IMR-90 (cell line): ENCODE results near the gene KCTD2. TPM values are rescaled to one million over a fixed set of nuclear protein-coding genes. Genes with fewer than 3 reads are reported as not detected.

Source experiments
- ATAC-seq: fragments of 200-7000 bp; cut with Tn5 transposase; 2 replicates; pipeline ENCODE4 v1.9.1; 2020; ENCODE audit warnings: low read depth, mild to moderate bottlenecking, moderate library complexity
- BruUV-seq: library from RNA; stranded (reverse); fragments of 400-500 nt; replicated peaks from 2 replicates; lab custom pipeline; 2021; lab: Mats Ljungman, UMichigan
- CTCF ChIA-PET: fragments of 300-600 bp; formaldehyde crosslinking; extraction: SDS; loops from one replicate; lab custom pipeline; 2021; ENCODE audit warnings: antibody characterized with exemption; lab: Yijun Ruan, JAX
- POLR2A ChIA-PET: fragments of 300-600 bp; sonication (Branson Sonifier 250); formaldehyde crosslinking; loops from one replicate; lab custom pipeline; 2022; ENCODE audit warnings: antibody characterized with exemption; ENCODE audit not compliant: unreplicated experiment; lab: Charles Lee
- DNase-seq: peaks from one replicate; pipeline ENCODE4 v3.0.0; 2013
- H2AFZ ChIP-seq: replicated peaks from 2 replicates; pipeline ENCODE3; 2013; ENCODE audit warnings: low read length, mild to moderate bottlenecking; ENCODE audit not compliant: poor library complexity
- H2AK5ac ChIP-seq: 2 replicates; pipeline ENCODE4 v1.6.1; 2013; ENCODE audit warnings: low read depth, low read length, inconsistent platforms
- H2AK9ac ChIP-seq: replicated peaks from 2 replicates; pipeline ENCODE3; 2013; ENCODE audit warnings: mild to moderate bottlenecking, low read depth, low read length, moderate library complexity; ENCODE audit not compliant: poor library complexity
- H2BK120ac ChIP-seq: 2 replicates; pipeline ENCODE4 v1.6.1; 2013; ENCODE audit warnings: low read depth, low read length, inconsistent platforms
- H2BK15ac ChIP-seq: 3 replicates; pipeline ENCODE4 v1.6.1; 2013; ENCODE audit warnings: low read depth, low read length, inconsistent platforms
- H2BK20ac ChIP-seq: 2 replicates; pipeline ENCODE4 v1.6.1; 2013; ENCODE audit warnings: low read depth, mild to moderate bottlenecking, inconsistent platforms, low read length, moderate library complexity
- H2BK5ac ChIP-seq: 2 replicates; pipeline ENCODE4 v1.6.1; 2013; ENCODE audit warnings: mild to moderate bottlenecking, low read depth, low read length, inconsistent platforms; ENCODE audit not compliant: poor library complexity, severe bottlenecking
- H3K14ac ChIP-seq: replicated peaks from 2 replicates; pipeline ENCODE4 v1.6.1; 2013; ENCODE audit warnings: low read depth, low read length, inconsistent platforms
- H3K18ac ChIP-seq: 2 replicates; pipeline ENCODE4 v1.6.1; 2013; ENCODE audit warnings: low read depth, low read length, control low read depth
- H3K23ac ChIP-seq: 2 replicates; pipeline ENCODE4 v1.6.1; 2013; ENCODE audit warnings: low read depth, low read length, inconsistent platforms
- H3K27ac ChIP-seq: 2 replicates; pipeline ENCODE4 v1.5.1; 2013; ENCODE audit warnings: mild to moderate bottlenecking, control low read depth, low read length; ENCODE audit not compliant: insufficient read depth
- H3K27me3 ChIP-seq: 2 replicates; pipeline ENCODE4 v1.6.1; 2013; ENCODE audit warnings: low read length; ENCODE audit not compliant: control insufficient read depth, insufficient read depth
- H3K36me3 ChIP-seq: 2 replicates; pipeline ENCODE4 v1.6.1; 2013; ENCODE audit warnings: low read length, mixed read lengths; ENCODE audit not compliant: control insufficient read depth, insufficient read depth
- H3K4ac ChIP-seq: 2 replicates; pipeline ENCODE4 v1.6.1; 2013; ENCODE audit warnings: low read depth, low read length, inconsistent platforms
- H3K4me1 ChIP-seq: 2 replicates; pipeline ENCODE4 v1.6.1; 2013; ENCODE audit warnings: low read length, mixed read lengths; ENCODE audit not compliant: control insufficient read depth, insufficient read depth
- H3K4me2 ChIP-seq: 2 replicates; pipeline ENCODE4 v1.6.1; 2013; ENCODE audit warnings: low read depth, mild to moderate bottlenecking, control low read depth, low read length, moderate library complexity
- H3K4me3 ChIP-seq: 2 replicates; pipeline ENCODE4 v1.5.1; 2013; ENCODE audit warnings: low read depth, mild to moderate bottlenecking, control low read depth, low read length, moderate library complexity; ENCODE audit not compliant: insufficient read depth
- H3K56ac ChIP-seq: 2 replicates; pipeline ENCODE4 v1.6.1; 2013; ENCODE audit warnings: low read length, inconsistent platforms; ENCODE audit not compliant: insufficient read depth; ENCODE audit errors: extremely low read depth
- H3K79me1 ChIP-seq, 2 experiments: 2 replicates each; pipeline ENCODE4 v1.6.1; 2013; ENCODE audit warnings: low read length in 2 of 2, inconsistent platforms in 1 of 2, low read depth in 1 of 2
- H3K9ac ChIP-seq: 2 replicates; pipeline ENCODE4 v1.6.1; 2013; ENCODE audit warnings: low read depth, low read length, control low read depth
- H3K9me1 ChIP-seq: 2 replicates; pipeline ENCODE4 v1.6.1; 2013; ENCODE audit warnings: low read length, inconsistent platforms; ENCODE audit not compliant: insufficient read depth
- H3K9me3 ChIP-seq: 2 replicates; pipeline ENCODE4 v1.6.1; 2013; ENCODE audit warnings: low read length; ENCODE audit not compliant: control insufficient read depth, insufficient read depth
- H4K20me1 ChIP-seq: 2 replicates; pipeline ENCODE4 v1.6.1; 2013; ENCODE audit warnings: low read length, inconsistent platforms; ENCODE audit not compliant: insufficient read depth
- H4K5ac ChIP-seq: 2 replicates; pipeline ENCODE4 v1.6.1; 2013; ENCODE audit warnings: mild to moderate bottlenecking, low read depth, low read length, control low read depth
- H4K8ac ChIP-seq, 2 experiments: 2 replicates each; pipeline ENCODE4 v1.6.1; 2013; ENCODE audit warnings: low read depth in 2 of 2, low read length in 2 of 2, control low read depth in 1 of 2, inconsistent platforms in 1 of 2
- H4K91ac ChIP-seq: 2 replicates; pipeline ENCODE4 v1.6.1; 2013; ENCODE audit warnings: low read depth, low read length, inconsistent platforms; ENCODE audit not compliant: insufficient read depth
- CEBPB ChIP-seq: IDR thresholded peaks from 2 replicates; pipeline ENCODE4 v1.6.1; 2012; ENCODE audit warnings: low read depth, low read length, improper control_type of control experiment
- CHD1 ChIP-seq: IDR thresholded peaks from 2 replicates; pipeline ENCODE4 v1.6.1; 2012; ENCODE audit warnings: low read depth, low read length, improper control_type of control experiment
- CTCF ChIP-seq: conservative IDR thresholded peaks from 2 replicates; pipeline ENCODE4 v1.5.1; 2012; ENCODE audit warnings: mild to moderate bottlenecking, low read depth, low read length, improper control_type of control experiment
- FOS ChIP-seq: fragments of 150-350 bp; IDR thresholded peaks from 2 replicates; pipeline ENCODE4 v1.6.1; 2016; ENCODE audit warnings: low read depth, low read length
- MAFK ChIP-seq: IDR thresholded peaks from 2 replicates; pipeline ENCODE4 v1.6.1; 2012; ENCODE audit warnings: low read depth, low read length, improper control_type of control experiment
- MAZ ChIP-seq: IDR thresholded peaks from 2 replicates; pipeline ENCODE4 v1.6.1; 2012; ENCODE audit warnings: low read depth, mild to moderate bottlenecking, low read length, improper control_type of control experiment, moderate library complexity, borderline replicate concordance
- MXI1 ChIP-seq: IDR thresholded peaks from 2 replicates; pipeline ENCODE4 v1.6.1; 2012; ENCODE audit warnings: low read depth, mild to moderate bottlenecking, low read length, moderate library complexity, borderline replicate concordance
- NFE2L2 ChIP-seq: fragments of 150-350 bp; IDR thresholded peaks from 2 replicates; pipeline ENCODE4 v1.6.1; 2016; ENCODE audit warnings: low read depth, mild to moderate bottlenecking, low read length
- RCOR1 ChIP-seq: IDR thresholded peaks from 2 replicates; pipeline ENCODE4 v1.6.1; 2012; ENCODE audit warnings: mild to moderate bottlenecking, low read length, improper control_type of control experiment; ENCODE audit not compliant: insufficient replicate concordance
- RFX5 ChIP-seq: IDR thresholded peaks from 2 replicates; pipeline ENCODE4 v1.8.0; 2012; ENCODE audit warnings: low read depth, mild to moderate bottlenecking, low read length, moderate library complexity
- WGBS, 2 experiments: methylation state at CpG; one replicate each; pipeline versions ENCODE4 v1.1.5 to v1.1.7; 2013; ENCODE audit warnings: missing lambda C conversion rate in 2 of 2; ENCODE audit not compliant: insufficient read length in 1 of 2; ENCODE audit errors: extremely low coverage in 2 of 2; 5-methylcytosine and 5-hydroxymethylcytosine counted together
- dilution Hi-C: fragments of 300-500 bp; cut with HindIII; formaldehyde crosslinking; loops from one replicate; pipeline ENCODE4 v1.14.3; 2018; ENCODE audit warnings: low sequenced_read_pairs; ENCODE audit not compliant: unreplicated experiment
- in situ Hi-C: fragments of 300-500 bp; cut with MboI; formaldehyde crosslinking; loops from 3 replicates; pipeline ENCODE4 v1.14.3; 2019; ENCODE audit warnings: low sequenced_read_pairs, inconsistent platforms, mixed read lengths
- intact Hi-C: fragments of 100-400 bp; cut with micrococcal nuclease; formaldehyde crosslinking; loops from 2 replicates; pipeline ENCODE4 v1.10.0; 2022
- polyA plus RNA-seq, 3 experiments: library from polyadenylated mRNA; depleted of rRNA; stranded (reverse); fragments of >200 nt; gene quantifications; 2 replicates each; pipeline ENCODE4 v1.2.3, GENCODE V29; 2012; ENCODE audit warnings: low replicate concordance in 1 of 3
- total RNA-seq: library from RNA; depleted of rRNA; stranded (reverse); fragments of >200 nt; gene quantifications from 2 replicates; pipeline ENCODE4 v1.2.3, GENCODE V29; 2012
- TF ChIP-seq, protein P1 (sequence below): fragments of 150-350 bp; IDR thresholded peaks from 2 replicates; pipeline ENCODE4 v1.6.1; 2016; ENCODE audit warnings: low read depth, mild to moderate bottlenecking, low read length, moderate library complexity, borderline replicate concordance
- TF ChIP-seq, protein P2 (sequence below): fragments of 150-350 bp; IDR thresholded peaks from 2 replicates; pipeline ENCODE4 v1.6.1; 2017; ENCODE audit warnings: mild to moderate bottlenecking, antibody characterized with exemption, low read length, low read depth

The KCTD2 gene
- total and polyA plus RNA-seq, 2 of the 4 experiments (the other 2 are of a cell fraction), result 9.1 to 18.4 TPM

DNA sequence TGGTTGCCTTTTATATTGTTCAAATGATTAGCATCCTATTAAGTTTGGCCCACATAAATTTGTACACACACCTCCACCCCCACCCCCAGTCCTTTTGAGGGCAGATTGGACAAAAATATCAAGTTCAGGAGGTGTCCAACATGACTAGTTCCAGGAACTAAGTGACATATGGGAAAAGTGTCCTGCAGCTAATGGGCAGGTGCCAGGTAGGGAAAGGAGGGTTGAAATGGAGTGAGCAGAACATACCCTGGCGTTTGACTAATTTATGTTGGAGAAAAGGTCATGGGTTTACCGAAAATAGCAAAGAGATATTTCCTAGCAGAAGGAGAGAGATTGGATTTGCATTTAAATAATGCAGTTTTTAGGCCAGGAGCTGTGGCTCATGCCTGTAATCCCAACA, 4.9 kb downstream of the KCTD2 start:
- Histone ChIP-seq H3K18ac (no peak overlapping the region), H3K56ac (no peak overlapping the region), H2AK5ac (no peak overlapping the region), H2BK20ac (no peak overlapping the region), H4K5ac (no peak overlapping the region), H3K27ac (no peak overlapping the region), H4K20me1 (0 out of 2 replicates have a peak, but pooled peaks cover 3% of the 10 kb centered on the region), H2BK120ac (no peak overlapping the region), H3K4me2 (no peak overlapping the region), H2AK9ac (no peak overlapping the region), H3K9me3 (no peaks in the 10 kb centered on the region), H3K36me3 (peaks cover 19% of the 10 kb centered on the region), H3K23ac (no peak overlapping the region), H3K4ac (no peak overlapping the region), H3K14ac (no peak overlapping the region), H3K27me3 (no peaks in the 10 kb centered on the region), H3K79me1 (peaks cover 19 to 34% of the 10 kb centered on the region in 2 experiments), H2BK5ac (no peak overlapping the region), H3K4me3 (no peak overlapping the region), H3K4me1 (no peaks in the 10 kb centered on the region; the same call in 1 of the 2 replicates), H3K9me1 (no peaks in the 10 kb centered on the region), H4K8ac (no peak overlapping the region), H2BK15ac (no peak overlapping the region), H4K91ac (no peak overlapping the region), H3K9ac (no peak overlapping the region), H2AFZ (no peak overlapping the region)
- dilution Hi-C loops (no loop called here), in situ Hi-C loops (loop anchor here (25.0 kb wide), 1 partner anchor 360 kb away; the partner anchor contains the start of gene GRB2), intact Hi-C loops (no loop called here)
- ATAC-seq, result no peak
- POLR2A ChIA-PET, result no interaction called here
- DNase-seq, result no peak
- WGBS, 2 experiments, result no CpG with 5 or more reads among the region's 2 CpGs
- CTCF ChIA-PET, result no interaction called here
- TF ChIP-seq, protein P1, sequence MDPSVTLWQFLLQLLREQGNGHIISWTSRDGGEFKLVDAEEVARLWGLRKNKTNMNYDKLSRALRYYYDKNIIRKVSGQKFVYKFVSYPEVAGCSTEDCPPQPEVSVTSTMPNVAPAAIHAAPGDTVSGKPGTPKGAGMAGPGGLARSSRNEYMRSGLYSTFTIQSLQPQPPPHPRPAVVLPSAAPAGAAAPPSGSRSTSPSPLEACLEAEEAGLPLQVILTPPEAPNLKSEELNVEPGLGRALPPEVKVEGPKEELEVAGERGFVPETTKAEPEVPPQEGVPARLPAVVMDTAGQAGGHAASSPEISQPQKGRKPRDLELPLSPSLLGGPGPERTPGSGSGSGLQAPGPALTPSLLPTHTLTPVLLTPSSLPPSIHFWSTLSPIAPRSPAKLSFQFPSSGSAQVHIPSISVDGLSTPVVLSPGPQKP, result no peak
- no peak for TF ChIP-seq CTCF
- TF ChIP-seq RCOR1, result no peak
- TF ChIP-seq NFE2L2, result no peak
- no peak for TF ChIP-seq FOS
- no peak for TF ChIP-seq CEBPB
- TF ChIP-seq, protein P2, sequence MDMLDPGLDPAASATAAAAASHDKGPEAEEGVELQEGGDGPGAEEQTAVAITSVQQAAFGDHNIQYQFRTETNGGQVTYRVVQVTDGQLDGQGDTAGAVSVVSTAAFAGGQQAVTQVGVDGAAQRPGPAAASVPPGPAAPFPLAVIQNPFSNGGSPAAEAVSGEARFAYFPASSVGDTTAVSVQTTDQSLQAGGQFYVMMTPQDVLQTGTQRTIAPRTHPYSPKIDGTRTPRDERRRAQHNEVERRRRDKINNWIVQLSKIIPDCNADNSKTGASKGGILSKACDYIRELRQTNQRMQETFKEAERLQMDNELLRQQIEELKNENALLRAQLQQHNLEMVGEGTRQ, result no peak
- TF ChIP-seq MAFK, result no peak
- TF ChIP-seq CHD1, result no peak
- no peak for TF ChIP-seq MAZ
- no peak for TF ChIP-seq MXI1
- TF ChIP-seq RFX5, result no peak
- no TSS peak for BruUV-seq
